ENCODE results near the gene MACROD2.

MACROD2 gene

DNA sequence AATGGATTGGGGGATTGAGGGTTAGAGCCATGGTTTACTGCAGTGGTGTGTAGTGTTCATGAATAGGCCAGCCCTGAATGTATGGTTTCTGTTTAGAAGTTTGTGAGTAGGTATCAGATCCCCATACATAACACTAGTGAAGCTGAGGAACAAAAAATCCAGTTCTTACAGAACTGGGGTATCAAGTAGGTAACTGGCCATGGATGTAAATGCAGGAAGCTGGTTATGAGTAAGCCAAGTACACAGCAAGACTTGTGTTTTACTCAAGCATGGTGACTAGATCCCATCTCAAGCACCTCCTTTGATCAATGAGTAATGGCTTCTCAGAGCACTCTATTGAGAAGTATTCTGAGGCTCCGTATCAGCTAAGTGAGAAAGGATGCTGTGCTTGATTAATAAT lies 955.8 kb downstream of the MACROD2 start:
- TF ChIP-seq, protein P1, sequence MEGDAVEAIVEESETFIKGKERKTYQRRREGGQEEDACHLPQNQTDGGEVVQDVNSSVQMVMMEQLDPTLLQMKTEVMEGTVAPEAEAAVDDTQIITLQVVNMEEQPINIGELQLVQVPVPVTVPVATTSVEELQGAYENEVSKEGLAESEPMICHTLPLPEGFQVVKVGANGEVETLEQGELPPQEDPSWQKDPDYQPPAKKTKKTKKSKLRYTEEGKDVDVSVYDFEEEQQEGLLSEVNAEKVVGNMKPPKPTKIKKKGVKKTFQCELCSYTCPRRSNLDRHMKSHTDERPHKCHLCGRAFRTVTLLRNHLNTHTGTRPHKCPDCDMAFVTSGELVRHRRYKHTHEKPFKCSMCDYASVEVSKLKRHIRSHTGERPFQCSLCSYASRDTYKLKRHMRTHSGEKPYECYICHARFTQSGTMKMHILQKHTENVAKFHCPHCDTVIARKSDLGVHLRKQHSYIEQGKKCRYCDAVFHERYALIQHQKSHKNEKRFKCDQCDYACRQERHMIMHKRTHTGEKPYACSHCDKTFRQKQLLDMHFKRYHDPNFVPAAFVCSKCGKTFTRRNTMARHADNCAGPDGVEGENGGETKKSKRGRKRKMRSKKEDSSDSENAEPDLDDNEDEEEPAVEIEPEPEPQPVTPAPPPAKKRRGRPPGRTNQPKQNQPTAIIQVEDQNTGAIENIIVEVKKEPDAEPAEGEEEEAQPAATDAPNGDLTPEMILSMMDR (IDR thresholded peaks at IDR 0.05; ENCODE audit: low read depth, low read length) = no peak
- no peak for DNase-seq (ENCODE audit: extremely low read depth, low read depth)

DNA sequence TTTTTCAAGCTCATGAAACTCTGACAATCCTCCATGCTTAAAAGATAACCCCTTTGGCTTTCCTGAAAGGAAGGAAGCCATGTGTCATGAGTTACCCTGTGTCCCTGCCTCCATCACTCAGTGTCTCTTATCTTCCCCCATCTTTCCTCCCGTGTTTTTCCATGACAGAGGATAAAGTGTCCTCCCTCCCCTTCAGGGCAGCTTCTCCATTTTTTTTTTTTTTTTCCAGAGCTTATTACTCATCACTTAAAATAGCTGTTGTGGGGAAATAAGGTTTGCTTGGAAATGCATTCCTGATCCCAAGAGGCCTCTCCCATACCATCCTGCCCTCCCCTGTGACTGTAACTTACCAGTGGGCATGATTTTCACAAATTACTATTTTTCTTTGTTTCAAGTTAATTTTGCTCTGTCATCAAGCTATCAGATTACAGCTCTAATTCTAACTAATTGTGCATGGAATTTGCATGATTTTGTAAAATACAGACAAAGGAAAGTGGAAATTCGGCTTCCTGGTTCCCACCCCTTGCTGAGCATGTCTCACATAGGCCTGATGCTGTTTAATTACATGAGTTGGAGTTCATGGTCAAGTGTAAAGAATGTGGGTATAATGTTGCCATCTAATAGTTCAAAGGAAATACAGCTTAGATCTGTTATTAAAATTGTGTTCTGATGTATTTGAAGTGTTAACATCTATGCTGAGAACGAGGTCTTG lies 956.5 kb downstream of the MACROD2 start:
- TF ChIP-seq, protein P1 (IDR thresholded peaks at IDR 0.05; ENCODE audit: low read depth, low read length) = no peak
- DNase-seq (ENCODE audit: extremely low read depth, low read depth) = peak; percentile 56

DNA sequence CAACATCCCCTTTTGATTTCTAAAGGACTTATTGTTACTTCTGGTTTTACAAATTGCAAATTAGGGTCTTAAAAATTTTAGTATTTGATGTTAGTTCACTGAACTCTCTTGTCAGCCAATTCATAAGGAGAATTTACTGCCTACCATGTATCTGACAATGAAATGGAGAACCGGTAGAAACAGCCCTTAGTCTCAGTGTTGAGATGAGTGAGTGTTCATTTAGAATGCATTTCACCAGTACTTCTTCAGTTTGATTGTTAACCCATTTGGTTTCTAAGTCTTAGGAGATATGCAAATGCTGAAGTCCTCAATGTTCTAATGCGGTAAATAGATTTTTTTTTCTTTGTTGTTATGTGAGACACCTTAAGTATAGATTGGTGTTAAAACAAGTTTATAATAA lies 958.4 kb downstream of the MACROD2 start:
- DNase-seq (ENCODE audit: extremely low read depth, low read depth) = no peak
- TF ChIP-seq, protein P1 (IDR thresholded peaks at IDR 0.05; ENCODE audit: low read depth, low read length) = no peak

DNA sequence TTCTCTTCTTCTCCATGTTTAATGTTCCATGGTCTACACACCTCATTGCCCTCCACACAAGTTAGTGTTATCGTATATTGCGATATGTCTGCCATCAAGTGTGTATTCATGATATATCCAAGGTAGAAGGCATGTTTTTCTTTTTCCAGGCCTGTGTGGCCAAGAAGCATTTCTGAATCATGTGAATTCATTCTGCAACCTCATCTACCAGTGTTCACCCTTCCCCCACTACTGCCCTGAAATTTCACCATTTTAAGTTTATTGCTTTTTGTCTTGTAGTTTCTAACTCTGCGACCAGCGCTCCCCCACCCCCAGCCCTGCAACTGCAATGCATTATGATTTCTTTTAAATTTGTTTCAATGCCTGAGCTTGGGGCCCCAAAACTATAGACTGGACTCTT lies 960.1 kb downstream of the MACROD2 start:
- DNase-seq (ENCODE audit: extremely low read depth, low read depth) = no peak
- TF ChIP-seq, protein P1 (IDR thresholded peaks at IDR 0.05; ENCODE audit: low read depth, low read length) = no peak

DNA sequence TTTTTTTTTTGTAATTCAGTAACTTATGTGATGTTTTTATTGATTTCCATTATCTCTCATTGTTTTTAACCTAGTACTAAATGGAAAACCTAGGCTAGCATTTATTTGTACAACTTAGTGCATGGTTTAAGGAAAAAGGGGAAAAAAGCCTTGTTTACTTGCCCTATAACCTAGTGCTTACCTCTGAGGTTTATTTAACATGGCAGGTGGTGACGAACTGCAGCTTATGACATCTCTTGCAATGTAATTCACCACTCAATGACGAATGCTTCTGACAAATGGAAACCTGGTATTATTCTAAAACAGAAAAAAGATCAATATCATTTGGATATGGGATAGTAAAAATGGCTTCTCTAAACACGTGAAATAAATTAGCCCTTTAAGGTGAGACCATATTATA lies 960.7 kb downstream of the MACROD2 start:
- TF ChIP-seq, protein P1 (IDR thresholded peaks at IDR 0.05; ENCODE audit: low read depth, low read length) = no peak

DNA sequence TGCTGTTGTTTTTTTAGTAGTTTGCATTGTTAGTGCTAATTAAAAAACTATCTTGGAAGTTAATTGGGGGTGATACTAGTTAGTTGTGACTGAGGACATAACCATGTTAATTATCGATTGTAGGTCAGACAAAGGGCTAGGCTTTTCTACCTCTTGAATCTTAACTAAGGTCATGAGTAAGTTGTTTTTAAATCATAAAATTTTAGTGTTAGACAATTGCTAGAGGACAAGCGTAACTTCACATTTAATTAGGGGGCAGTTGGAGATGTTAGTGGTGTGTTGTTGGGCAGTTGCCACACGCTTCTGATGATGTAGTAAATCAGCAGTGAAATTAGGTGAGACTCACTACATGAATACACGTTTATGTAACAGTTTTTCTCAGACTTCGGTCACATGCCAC lies 961.2 kb downstream of the MACROD2 start:
- no peak for DNase-seq (ENCODE audit: extremely low read depth, low read depth)
- TF ChIP-seq, protein P1 (IDR thresholded peaks at IDR 0.05; ENCODE audit: low read depth, low read length) = no peak

More for the DNA sequence above, 960.7 kb downstream of the MACROD2 start:
- no peak for DNase-seq (ENCODE audit: extremely low read depth, low read depth)

DNA sequence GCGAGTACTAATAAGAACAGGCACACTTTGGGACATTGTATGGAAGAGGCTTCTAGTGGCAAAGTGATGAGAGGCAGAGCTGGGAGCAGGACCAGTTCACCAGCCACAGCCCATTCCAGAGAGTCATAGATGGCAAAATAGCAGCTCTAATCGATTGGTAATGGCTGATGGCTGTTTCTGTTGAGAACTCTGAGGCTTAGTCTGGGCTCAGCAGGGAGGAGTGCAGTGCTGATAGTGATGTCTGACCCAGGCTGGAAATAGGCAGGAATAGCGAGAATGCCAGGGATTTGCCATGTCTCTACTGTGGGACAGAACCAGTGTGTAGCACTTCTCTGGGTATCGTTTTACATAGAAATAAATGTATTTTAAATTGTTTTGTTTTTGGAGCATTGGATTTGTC lies 962.1 kb downstream of the MACROD2 start:
- TF ChIP-seq, protein P1 (IDR thresholded peaks at IDR 0.05; ENCODE audit: low read depth, low read length) = no peak
- no peak for DNase-seq (ENCODE audit: extremely low read depth, low read depth)

Data from AG09319 (cell line).